SHP77 treated with DMSO at 0.1 percent for 48 hours (cell line): ENCODE results near the gene MMD.

Experiments used
- DNase-seq: peaks from one replicate; lab custom pipeline; 2025; lab: John Stamatoyannopoulos, UW

Gene MMD

DNA sequence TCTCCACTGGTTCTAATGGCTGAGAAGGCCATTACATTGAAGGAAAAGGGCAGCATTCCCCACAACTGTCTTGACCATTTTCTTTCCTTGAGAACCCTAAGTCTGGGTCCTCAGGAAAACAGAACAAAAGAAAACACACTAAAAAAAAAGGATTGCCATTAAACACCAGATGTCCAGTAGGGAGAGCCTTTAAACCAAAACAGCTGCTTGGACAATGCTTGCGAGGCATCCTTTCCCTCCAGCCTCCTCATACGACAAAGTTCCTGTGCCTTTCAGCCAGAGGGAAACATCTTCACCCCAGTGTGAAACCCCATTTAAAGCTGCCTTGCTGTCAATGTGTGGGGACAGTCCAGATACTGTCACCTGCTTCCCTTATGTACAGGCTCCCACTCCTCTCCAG, 74.3 kb downstream of the MMD start:
- DNase-seq, result no peak

DNA sequence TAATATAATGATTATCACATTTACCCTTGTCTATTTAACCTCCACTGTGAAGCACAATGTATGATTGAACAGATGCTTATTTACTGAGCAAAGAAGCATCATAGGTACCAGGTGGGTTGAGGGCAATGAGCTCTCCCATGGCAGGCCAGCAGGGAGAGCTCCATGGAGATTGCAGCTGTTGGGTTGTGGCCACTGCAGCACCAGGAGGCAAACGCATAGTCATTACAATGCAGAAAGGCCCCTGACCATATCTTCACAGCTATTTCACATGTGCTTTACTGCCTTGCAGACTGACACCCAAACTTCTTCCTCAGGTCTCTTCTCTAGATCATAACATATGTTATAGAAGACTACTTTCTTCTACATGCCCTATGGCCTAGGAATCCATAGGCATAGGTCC, 75.0 kb downstream of the MMD start:
- no peak for DNase-seq

DNA sequence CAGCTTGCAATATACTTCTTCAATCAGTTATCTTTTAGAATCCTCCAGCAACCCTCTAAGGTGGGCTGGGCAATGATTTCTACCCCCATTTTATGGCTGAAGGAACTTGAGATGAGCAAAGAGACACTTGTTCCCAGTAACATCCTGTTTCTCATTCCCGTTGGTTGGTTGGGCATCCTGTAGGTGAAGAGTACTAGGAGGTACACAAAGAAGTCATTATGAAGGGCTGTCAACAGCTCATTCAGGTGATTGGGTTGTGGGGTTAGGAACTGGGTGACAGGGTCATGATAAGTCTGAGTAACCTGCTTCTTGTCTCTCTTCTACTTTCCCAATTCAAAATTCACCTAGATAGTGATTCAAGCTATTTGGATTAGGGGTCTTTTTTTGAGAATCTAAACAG, 76.5 kb downstream of the MMD start:
- DNase-seq, result no peak

DNA sequence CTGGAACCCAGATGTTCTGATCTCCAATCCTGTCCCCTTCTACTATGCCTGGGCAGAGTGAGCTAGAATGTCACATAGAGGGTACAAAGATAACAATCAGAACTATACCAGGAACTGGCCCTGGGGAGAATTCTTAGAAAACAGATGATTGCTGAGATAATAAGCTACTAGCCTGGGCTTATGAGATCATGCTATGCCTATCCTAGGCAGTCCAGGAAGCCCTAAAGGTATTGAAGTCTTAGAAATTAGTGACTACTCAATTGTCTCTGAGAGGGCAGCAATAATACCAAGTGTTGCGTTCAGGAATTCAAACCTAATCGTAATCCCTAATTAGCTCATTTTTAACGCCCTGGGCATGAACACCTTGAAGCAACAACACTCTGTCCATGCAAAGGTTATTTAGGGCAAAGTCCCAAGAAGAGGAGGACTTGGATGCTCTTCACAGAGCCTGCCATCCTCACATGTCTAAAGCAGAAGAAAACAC, 77.1 kb downstream of the MMD start:
- DNase-seq, result no peak

DNA sequence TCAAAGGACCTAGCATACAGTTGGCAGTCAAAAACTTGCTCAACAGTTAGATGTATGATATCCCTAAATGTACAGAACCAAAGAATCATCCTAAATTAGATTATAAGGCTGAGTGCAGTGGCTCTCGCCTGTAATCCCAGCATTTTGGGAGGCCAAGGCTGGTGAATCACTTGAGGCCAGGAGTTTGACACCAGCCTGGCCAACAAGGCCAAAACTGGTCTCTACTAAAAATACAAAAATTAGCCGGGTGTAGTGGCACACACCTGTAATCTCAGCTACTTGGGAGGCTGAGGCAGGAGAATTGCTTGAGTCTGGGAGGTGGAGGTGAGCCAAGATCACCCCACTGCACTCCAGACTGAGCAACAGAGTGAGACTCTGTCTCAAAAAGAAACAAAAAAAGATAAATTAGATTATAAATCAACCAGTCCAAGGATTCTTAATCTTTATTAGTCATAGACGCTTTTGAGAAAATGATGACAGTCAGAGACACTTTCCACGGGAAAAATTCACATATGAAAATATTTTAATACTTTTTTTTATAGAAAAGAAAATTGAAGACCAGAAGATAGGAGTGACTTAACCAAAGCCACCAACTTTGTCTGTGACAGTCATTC, 77.6 kb downstream of the MMD start:
- no peak for DNase-seq

DNA sequence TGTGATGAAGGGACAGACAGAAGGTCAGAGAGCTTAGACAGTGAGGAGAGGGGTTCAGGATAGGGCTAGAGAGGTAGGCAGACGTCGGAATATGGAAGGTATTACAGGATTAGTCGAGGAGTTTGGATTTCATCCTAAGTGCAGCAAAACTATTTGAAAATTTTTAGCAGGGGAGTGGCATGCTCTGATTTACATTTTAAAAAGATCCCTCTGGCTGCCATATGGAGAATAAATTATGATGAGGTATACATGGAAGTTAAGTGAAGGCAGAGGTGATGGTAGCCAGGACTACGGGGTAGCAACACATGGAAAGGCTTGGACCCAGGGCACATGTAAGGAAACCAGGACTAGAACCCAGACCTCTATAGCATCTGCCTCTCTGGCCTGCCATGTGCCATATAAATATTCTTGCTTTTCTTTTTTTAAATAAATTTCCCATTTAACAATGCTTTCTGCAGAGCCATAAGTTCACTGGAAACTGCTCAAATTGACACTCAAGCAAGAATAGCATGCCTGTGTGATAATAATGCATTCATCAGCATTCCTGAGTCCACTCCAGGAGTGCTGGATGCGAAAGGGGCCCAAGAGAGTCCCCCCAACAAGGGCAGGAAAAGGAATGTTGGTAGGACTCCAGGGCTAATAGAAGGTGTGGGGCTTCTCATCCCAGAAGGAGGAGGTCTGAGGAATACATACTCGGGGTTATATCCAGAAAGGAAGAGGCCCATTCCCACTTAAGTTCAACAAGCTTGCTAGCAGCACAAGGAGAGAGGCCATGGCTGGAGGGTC, 78.6 kb downstream of the MMD start:
- DNase-seq, result no peak
